HepG2 (cell line): Measurements from ENCODE around the gene TBC1D1. TPM values are rescaled to one million over a fixed set of nuclear protein-coding genes. Genes with fewer than 3 reads are reported as not detected.

Experiments used
- ARID4A ChIP-seq: sonication (generic); formaldehyde crosslinking; IDR thresholded peaks from 2 replicates; pipeline ENCODE4 v1.5.0; 2020; ENCODE audit warnings: mild to moderate bottlenecking, missing genetic modification reagents, borderline replicate concordance
- ATF7 ChIP-seq, 2 experiments: fragments of 450-650 bp in 1 of 2; sonication (generic) in 1 of 2; formaldehyde crosslinking in 1 of 2; IDR thresholded peaks; 2 replicates each; pipeline versions ENCODE4 v1.4.0 to v1.6.1; 2016 to 2020; ENCODE audit warnings: antibody characterized with exemption in 1 of 2, mild to moderate bottlenecking in 1 of 2, missing genetic modification reagents in 1 of 2
- GTF3A ChIP-seq: sonication (generic); formaldehyde crosslinking; conservative IDR thresholded peaks from 2 replicates; pipeline ENCODE4 v1.4.0; 2020; ENCODE audit warnings: mild to moderate bottlenecking, missing genetic modification reagents
- HCFC1 ChIP-seq: fragments of 150-350 bp; IDR thresholded peaks from 2 replicates; pipeline ENCODE4 v1.6.1; 2014; ENCODE audit warnings: low read depth, low read length
- HES4 ChIP-seq: sonication (generic); formaldehyde crosslinking; IDR thresholded peaks from 2 replicates; pipeline ENCODE4 v1.9.0; 2021; ENCODE audit warnings: mild to moderate bottlenecking, missing genetic modification reagents, borderline replicate concordance
- HOXA7 ChIP-seq: sonication (generic); formaldehyde crosslinking; IDR thresholded peaks from 2 replicates; pipeline ENCODE4 v1.8.1; 2022; ENCODE audit warnings: mild to moderate bottlenecking, missing genetic modification reagents, moderate library complexity
- MXD4 ChIP-seq: IDR thresholded peaks from 2 replicates; pipeline ENCODE4 v1.6.1; 2016; ENCODE audit warnings: mild to moderate bottlenecking, missing biosample characterization, missing genetic modification reagents
- NFYC ChIP-seq: IDR thresholded peaks from 2 replicates; pipeline ENCODE4 v1.6.1; 2016; ENCODE audit warnings: missing genetic modification reagents, missing compliant biosample characterization
- RXRA ChIP-seq: sonication (generic); formaldehyde crosslinking; IDR thresholded peaks from 2 replicates; pipeline ENCODE4 v1.5.1; 2020; ENCODE audit warnings: missing genetic modification reagents
- ZFP37 ChIP-seq: sonication (generic); formaldehyde crosslinking; IDR thresholded peaks from 2 replicates; pipeline ENCODE4 v1.4.0; 2020; ENCODE audit warnings: missing genetic modification reagents, borderline replicate concordance
- ZNF18 ChIP-seq: sonication (generic); formaldehyde crosslinking; IDR thresholded peaks from 2 replicates; pipeline ENCODE4 v1.8.0; 2022; ENCODE audit warnings: mild to moderate bottlenecking, missing genetic modification reagents; ENCODE audit not compliant: insufficient replicate concordance
- ZNF3 ChIP-seq: IDR thresholded peaks from 2 replicates; pipeline ENCODE4 v1.7.0; 2017; ENCODE audit warnings: inconsistent platforms
- ZNF503 ChIP-seq: sonication (generic); formaldehyde crosslinking; IDR thresholded peaks from 2 replicates; pipeline ENCODE4 v1.4.0; 2020; ENCODE audit warnings: missing genetic modification reagents
- ZNF510 ChIP-seq: sonication (generic); formaldehyde crosslinking; IDR thresholded peaks from 2 replicates; pipeline ENCODE4 v1.4.0; 2020; ENCODE audit warnings: low read depth, mild to moderate bottlenecking, missing genetic modification reagents
- ZNF574 ChIP-seq: sonication (generic); formaldehyde crosslinking; IDR thresholded peaks from 2 replicates; pipeline ENCODE4 v1.4.0; 2020; ENCODE audit warnings: missing genetic modification reagents
- ZNF768 ChIP-seq: sonication (generic); formaldehyde crosslinking; IDR thresholded peaks from 2 replicates; pipeline ENCODE4 v1.4.0; 2020; ENCODE audit warnings: missing genetic modification reagents
- polyA plus RNA-seq, 8 experiments: library from polyadenylated mRNA; depleted of rRNA in 3 of 8; stranded (reverse) in 7 of 8; unstranded in 1 of 8; fragments of >200 nt; fragmentation: Illumina TruSeq in 4 of 8; extraction: Trizol in 4 of 8; gene quantifications; 2 replicates each; pipeline versions ENCODE4 v1.2.1 to v1.2.3, GENCODE V29; 2011 to 2016; ENCODE audit warnings: low read depth in 4 of 8, missing spikeins in 1 of 8, mixed read lengths in 1 of 8; ENCODE audit not compliant: insufficient read depth in 1 of 8
- total RNA-seq, 5 experiments: library from RNA; depleted of rRNA; stranded (reverse); fragments of >200 nt; fragmentation: Illumina TruSeq; extraction: Trizol; gene quantifications; 2 replicates each; pipeline ENCODE4 v1.2.3, GENCODE V29; 2016; ENCODE audit warnings: low read depth in 1 of 5
- TF ChIP-seq, protein P1 (sequence below), 2 experiments: sonication (generic) in 1 of 2; formaldehyde crosslinking in 1 of 2; IDR thresholded peaks; 2 replicates each; pipeline versions ENCODE4 v1.4.0 to v1.6.1; 2018 to 2020; ENCODE audit warnings: missing genetic modification reagents in 2 of 2, borderline replicate concordance in 1 of 2, low read depth in 1 of 2, mild to moderate bottlenecking in 1 of 2, missing biosample characterization in 1 of 2

TBC1D1 gene
- total and polyA plus RNA-seq, 2 of the 13 experiments (the other 11 are each of a cell fraction or from before 2014, with no cell fraction given), result 37.3 to 62.8 TPM

DNA sequence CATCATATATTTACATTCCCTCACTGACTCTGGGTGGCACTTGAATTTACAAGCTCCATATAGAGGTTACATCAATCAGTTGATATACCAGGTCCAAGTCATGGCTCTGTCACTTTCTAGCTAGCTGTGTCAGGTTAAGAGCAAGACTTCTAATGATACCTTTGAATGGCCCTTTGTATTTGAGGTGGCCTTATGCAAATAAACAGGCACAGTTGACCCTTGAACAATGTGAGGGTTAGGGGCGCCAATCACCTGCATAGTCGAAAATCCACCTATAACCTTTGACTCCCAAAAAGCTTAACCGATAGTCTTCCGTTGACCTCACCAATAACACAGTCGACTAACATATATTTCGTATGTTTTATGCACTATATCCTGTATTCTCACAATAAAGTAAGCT, 68.0 kb downstream of the TBC1D1 start (continued):
- no peak for TF ChIP-seq ZNF18
- peak; percentile 75; the same call in 1 of the 2 replicates for TF ChIP-seq ZNF503
- no peak for TF ChIP-seq NFYC (CRISPR knock-in tag)
- no peak for TF ChIP-seq HES4 (CRISPR knock-in tag)
- TF ChIP-seq ZFP37 (CRISPR knock-in tag), result no peak
- no peak for TF ChIP-seq HCFC1
- TF ChIP-seq, protein P1, sequence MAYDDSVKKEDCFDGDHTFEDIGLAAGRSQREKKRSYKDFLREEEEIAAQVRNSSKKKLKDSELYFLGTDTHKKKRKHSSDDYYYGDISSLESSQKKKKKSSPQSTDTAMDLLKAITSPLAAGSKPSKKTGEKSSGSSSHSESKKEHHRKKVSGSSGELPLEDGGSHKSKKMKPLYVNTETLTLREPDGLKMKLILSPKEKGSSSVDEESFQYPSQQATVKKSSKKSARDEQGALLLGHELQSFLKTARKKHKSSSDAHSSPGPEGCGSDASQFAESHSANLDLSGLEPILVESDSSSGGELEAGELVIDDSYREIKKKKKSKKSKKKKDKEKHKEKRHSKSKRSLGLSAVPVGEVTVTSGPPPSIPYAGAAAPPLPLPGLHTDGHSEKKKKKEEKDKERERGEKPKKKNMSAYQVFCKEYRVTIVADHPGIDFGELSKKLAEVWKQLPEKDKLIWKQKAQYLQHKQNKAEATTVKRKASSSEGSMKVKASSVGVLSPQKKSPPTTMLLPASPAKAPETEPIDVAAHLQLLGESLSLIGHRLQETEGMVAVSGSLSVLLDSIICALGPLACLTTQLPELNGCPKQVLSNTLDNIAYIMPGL (CRISPR knock-in tag; IDR thresholded peaks at IDR 0.05; ENCODE audit: borderline replicate concordance in 1 of 2, low read depth in 1 of 2), result no peak
- peak; percentile 36; the same call in 1 of the 2 replicates for TF ChIP-seq RXRA (CRISPR knock-in tag)
- TF ChIP-seq ARID4A, result no peak
- no peak for TF ChIP-seq ATF7 (IDR thresholded peaks at IDR 0.05)
- TF ChIP-seq ATF7 (CRISPR knock-in tag; IDR thresholded peaks at IDR 0.05), result no peak
- TF ChIP-seq ZNF510 (CRISPR knock-in tag), result no peak
- no peak for TF ChIP-seq ZNF3 (CRISPR knock-in tag)
- no peak for TF ChIP-seq HOXA7 (CRISPR knock-in tag)
- TF ChIP-seq ZNF574 (CRISPR knock-in tag), result no peak
- TF ChIP-seq GTF3A (CRISPR knock-in tag), result no peak
- TF ChIP-seq MXD4 (CRISPR knock-in tag), result no peak
- no peak for TF ChIP-seq ZNF768 (CRISPR knock-in tag)
